Measurements from ENCODE around the gene PDAP1.

GRCh38 chr7:99355098-99355497 is 53.3 kb downstream of the PDAP1 start:
- TF ChIP-seq, protein P1, sequence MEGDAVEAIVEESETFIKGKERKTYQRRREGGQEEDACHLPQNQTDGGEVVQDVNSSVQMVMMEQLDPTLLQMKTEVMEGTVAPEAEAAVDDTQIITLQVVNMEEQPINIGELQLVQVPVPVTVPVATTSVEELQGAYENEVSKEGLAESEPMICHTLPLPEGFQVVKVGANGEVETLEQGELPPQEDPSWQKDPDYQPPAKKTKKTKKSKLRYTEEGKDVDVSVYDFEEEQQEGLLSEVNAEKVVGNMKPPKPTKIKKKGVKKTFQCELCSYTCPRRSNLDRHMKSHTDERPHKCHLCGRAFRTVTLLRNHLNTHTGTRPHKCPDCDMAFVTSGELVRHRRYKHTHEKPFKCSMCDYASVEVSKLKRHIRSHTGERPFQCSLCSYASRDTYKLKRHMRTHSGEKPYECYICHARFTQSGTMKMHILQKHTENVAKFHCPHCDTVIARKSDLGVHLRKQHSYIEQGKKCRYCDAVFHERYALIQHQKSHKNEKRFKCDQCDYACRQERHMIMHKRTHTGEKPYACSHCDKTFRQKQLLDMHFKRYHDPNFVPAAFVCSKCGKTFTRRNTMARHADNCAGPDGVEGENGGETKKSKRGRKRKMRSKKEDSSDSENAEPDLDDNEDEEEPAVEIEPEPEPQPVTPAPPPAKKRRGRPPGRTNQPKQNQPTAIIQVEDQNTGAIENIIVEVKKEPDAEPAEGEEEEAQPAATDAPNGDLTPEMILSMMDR (IDR thresholded peaks at IDR 0.05) = no peak
- TF ChIP-seq POLR2A (IDR thresholded peaks at IDR 0.05) (no peak), POLR2AphosphoS5 (IDR thresholded peaks at IDR 0.05) (no peak)

Data from sigmoid colon (tissue), 4 donors.